GM21717 (cell line): Measurements from ENCODE around the gene CHADL.

Experiments
- ATAC-seq: cut with Tn5 transposase; IDR thresholded peaks from one replicate; pipeline ENCODE4 v1.9.1; 2021; ENCODE audit warnings: mild to moderate bottlenecking, moderate library complexity; ENCODE audit not compliant: unreplicated experiment

The CHADL gene

GRCh38 chr22:41234815-41235695 is 5.7 kb downstream of the CHADL start:
- no peak for ATAC-seq

GRCh38 chr22:41231369-41231768 is 9.4 kb downstream of the CHADL start:
- no peak for ATAC-seq

DNA sequence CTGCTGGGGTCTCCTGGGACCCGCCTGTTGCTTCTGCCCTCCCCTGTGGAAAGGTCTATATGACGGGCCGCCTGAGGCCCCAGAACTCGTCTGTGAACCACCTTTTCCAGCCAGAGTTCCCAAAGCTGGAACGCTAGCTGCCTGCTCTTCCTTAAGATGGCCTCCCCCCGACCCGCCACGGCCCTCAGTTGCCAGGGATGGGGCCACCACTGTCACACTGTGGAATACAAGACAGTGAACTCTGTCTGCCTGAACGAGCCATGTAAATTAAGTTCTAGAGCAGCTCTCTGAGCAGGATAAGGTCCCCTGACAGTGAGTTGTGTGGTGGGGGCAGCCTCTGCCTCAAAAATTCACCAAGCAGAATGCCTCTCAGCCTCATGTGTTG is 10.3 kb downstream of the CHADL start:
- ATAC-seq, result no peak

GRCh38 chr22:41229730-41230400 is 10.9 kb downstream of the CHADL start:
- no peak for ATAC-seq

- no peak for ATAC-seq
Observed at GRCh38 chr22:41229215-41229614, 11.5 kb downstream of the CHADL start.

GRCh38 chr22:41226723-41227655 is 13.7 kb downstream of the CHADL start:
- no peak for ATAC-seq

- ATAC-seq, result no peak
Observed at GRCh38 chr22:41223535-41223934, 17.2 kb downstream of the CHADL start.

DNA sequence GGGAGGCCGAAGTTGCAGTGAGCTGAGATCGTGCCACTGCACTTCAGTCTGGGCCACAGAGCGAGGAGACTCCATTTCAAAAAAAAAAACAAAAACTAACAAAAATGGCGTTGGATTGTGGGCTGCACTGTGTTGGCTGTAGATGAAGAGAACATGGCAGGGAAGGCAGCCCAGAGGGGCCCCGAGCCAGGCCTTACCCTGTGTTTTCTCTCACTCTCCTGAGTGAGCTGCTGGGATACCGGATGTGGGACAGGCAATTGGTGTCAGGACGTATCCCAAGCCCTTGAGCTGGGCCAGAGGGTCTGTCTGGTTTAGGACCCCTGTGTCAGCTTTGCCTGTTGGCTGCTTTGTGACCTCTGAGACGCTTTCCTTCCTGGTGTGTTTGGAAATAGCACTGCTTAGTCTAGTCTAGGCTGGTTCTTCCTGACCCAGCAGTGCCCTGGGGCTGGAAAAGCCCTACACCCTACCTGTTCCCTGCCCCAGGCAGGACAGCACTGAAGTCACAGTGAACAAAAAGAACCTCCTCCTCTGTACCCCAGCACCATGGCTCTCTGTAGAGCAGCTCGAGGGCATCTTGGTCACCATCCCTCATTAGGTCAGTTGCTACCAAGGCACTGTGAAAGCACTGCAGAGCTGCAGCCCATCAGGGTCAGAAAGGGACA is 17.8 kb downstream of the CHADL start:
- ATAC-seq, result no peak

DNA sequence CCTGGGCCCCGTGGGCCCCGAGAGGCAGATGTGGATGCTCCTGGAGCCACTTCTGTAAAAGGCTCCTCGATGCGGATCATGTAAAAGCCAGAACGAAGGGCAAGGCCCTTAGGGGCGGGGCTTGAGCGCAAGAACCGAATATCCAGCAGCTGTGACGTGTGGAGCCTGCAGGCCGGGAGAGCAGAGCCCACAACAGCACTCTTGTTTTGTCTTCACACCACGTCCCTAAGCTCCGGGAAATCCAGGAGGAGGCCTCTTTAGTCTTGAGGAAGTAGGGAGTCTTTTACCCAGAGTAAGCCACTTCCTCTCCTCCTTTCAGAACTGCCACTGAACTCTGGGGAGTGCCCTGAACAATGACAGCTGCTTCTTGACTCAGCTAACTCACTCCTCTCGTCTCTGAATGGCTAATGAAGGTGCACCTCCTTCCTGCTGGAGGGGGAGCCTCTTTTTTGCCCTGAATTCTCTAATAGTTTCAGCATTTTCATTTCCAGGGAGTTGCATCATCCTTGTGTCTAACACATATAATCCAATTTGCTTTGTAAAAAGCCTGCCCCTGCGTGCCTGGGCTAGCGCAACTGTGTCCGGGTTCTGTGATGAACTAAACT is 23.1 kb downstream of the CHADL start:
- ATAC-seq, result no peak

- ATAC-seq, result no peak
Observed at GRCh38 chr22:41216984-41217383, 23.7 kb downstream of the CHADL start.

DNA sequence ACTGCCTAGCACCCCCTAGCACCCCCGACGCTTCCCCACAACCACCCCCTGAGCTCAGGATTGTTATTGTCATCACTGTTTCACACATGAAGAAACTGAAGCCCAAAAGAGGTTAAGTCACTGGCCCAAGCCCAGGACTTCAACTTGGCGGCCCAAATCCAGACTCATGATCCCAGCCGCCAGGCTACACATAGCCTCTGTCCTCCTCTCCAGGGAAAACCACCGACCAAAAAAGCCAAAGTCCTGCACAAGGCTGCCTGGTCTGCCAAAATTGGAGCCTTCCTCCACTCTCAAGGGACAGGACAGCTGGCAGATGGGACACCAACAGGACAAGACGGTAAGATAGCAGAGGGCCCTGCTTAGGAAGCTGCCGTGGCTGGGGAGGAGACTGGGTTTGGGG is 24.8 kb downstream of the CHADL start:
- ATAC-seq, result no peak

DNA sequence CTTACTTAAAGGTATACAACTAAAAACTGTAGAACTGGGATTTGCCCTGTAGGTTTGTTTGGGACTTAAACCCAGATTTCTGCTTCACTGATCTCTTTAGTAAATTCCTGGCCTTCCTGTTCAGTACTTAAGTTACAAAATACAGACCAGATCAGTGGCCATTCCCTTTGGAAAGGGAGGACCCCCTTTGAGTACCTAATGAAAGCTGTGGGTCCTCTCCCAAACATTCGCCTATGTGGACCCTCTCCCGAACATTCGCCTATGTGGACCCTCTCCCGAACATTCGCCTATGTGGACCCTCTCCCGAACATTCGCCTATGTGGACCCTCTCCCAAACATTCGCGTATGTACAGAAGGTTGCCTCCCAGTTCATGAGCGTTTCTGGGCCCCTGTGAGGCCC is 25.3 kb downstream of the CHADL start:
- no peak for ATAC-seq

DNA sequence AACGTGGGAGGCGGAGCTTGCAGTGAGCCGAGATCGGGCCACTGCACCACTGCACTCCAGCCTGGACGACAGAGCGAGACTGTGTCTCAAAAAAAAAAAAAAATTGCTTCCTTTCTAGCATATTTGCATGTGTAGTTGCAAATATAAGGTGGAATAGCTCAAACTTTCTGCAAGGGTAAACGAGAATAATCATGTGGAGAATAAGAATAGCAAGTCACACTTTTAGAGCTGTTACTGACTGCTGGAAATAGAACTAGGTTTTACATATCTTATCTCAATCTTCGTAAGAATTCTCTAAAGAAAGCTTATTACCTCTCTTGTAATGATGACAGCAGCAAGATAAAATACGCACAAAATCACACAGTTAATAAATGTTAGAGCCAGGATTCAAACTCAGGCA is 34.0 kb downstream of the CHADL start:
- no peak for ATAC-seq

- ATAC-seq, result peak; percentile 85
Observed at GRCh38 chr22:41204992-41205900, 35.5 kb downstream of the CHADL start, which contains the start of gene L3MBTL2. L3MBTL2 (plus strand) TSS chr22:41205312; CDS start chr22:41205363, 51 bp downstream.

- ATAC-seq, result no peak
Observed at GRCh38 chr22:41204066-41204465, 36.7 kb downstream of the CHADL start.

DNA sequence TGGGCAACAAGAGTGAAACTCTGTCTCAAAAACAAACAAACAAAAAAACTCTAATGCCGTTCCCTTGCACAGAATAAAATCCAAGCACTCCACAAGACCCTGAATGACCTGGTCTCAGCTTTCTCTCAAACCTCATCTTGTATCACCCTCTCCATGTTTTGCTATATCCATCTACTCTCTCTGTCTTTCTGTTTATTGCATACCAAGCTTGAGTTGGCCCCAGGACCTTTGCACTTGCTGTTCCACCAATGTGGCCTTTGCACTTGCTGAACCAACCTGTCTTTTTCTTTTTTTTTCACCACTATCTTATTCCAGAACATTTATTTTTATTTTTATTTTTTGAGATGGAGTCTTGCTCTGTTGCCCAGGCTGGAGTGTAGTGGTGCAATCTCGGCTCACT is 37.6 kb downstream of the CHADL start:
- no peak for ATAC-seq

- ATAC-seq, result no peak
Observed at GRCh38 chr22:41201141-41201540, 39.6 kb downstream of the CHADL start.

GRCh38 chr22:41198027-41198580 is 42.6 kb downstream of the CHADL start:
- no peak for ATAC-seq
